GM19452 (cell line): ENCODE data around the gene SLC43A1.
"Not testable (repeated sequence)": the region's sequence is repeated elsewhere in the genome, so short reads cannot be mapped to it uniquely, and the experiment has no call there.

Experiments
- ATAC-seq: cut with Tn5 transposase; IDR thresholded peaks from one replicate; pipeline ENCODE4 v1.9.1; 2021; ENCODE audit not compliant: unreplicated experiment

The SLC43A1 gene

DNA sequence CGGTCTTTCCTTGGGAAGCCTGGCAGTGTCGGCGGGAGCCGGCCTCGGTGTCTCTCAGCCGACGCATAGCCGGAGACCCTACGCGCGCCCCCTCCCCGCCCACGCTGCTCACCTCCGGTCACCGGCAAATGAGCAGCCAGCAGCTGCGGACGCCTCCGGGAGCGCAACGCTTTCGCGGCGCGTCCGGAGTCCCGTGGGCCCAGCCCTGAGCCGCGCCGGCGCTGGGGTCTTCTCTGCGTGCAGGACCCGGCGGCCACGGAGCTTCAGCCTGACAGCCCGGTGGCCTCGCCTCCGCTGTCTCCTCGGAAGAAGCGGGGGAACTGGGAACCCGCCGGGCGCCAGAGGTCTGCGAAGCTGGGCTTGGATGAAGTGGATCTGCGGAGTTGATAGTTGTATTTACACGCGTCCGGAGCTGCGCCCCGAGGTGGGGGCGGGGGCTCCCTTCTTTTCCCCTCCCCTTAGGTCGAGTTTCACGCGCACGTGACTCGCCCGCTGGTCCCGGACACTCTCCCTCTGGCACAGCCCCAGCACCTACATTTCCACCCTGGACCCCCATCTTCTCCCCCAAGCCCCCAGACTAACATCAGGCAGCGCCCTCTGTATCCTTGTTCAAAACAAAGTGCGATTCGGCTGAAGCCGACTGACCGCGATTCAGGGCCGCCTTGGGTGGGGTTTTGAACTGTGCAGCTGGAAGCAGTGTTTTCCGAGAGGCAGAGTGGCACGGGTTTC is at the start of gene SLC43A1:
TSS of gene SLC43A1 (minus strand) at position 371 of the 729 bp plus-strand sequence. CDS start 1,591 bp downstream, outside the sequence.
- peak; percentile 40 for ATAC-seq

DNA sequence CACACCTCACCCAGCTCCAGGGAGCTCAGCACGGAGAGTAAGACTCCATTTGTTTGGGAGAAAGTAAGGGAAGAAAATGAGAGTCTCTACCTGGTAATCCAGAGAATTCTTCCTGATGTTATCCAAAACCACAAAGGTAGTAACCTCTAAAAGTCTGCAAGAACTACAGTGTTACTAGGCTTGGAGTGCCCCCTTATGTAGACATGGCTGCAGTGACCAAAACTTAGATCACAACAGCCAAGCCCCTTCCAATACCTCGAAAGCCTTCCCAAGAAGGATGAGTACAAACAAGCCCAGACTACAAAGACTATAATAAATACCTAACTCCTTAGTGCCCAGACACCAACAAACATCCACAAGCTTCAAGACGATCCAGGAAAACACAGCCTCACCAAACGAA is 47.1 kb upstream of the SLC43A1 start:
- no peak for ATAC-seq

DNA sequence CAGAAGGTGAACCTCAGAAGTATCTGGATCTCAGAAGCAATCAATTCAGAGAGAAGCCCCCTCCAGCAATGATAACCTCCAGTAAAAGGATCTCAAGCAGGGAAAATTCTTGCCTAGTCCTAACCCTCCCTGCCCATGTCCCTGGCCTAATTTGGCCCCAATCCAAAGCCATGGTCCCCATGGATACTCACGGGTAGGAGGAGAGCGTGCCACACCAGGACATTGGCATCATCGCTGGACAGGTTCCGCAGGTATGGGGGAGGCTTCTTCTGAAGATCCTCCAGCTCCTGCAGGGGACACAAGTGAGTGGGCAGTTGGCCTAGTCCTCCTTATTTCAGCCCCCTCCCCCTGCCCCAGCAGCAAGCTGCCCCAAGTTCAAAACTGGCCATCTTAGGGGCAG is 44.6 kb upstream of the SLC43A1 start:
- no peak for ATAC-seq

DNA sequence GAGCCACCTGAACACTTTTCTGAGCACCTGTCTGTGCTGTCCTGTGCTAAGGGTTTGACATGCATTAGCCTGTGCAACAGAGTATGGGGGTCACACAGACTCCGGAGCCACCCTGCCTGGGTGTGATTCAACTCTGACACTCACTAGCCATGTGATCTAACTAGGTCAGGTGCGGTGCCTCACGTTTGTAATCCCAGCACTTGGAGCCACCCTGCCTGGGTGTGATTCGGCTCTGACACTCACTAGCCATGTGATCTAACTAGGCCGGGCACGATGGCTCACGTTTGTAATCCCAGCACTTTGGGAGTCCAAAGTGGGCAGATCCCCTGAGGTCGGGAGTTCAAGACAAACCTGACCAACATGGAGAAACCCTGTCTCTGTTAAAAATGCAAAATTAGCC is 40.5 kb upstream of the SLC43A1 start:
- no peak for ATAC-seq

DNA sequence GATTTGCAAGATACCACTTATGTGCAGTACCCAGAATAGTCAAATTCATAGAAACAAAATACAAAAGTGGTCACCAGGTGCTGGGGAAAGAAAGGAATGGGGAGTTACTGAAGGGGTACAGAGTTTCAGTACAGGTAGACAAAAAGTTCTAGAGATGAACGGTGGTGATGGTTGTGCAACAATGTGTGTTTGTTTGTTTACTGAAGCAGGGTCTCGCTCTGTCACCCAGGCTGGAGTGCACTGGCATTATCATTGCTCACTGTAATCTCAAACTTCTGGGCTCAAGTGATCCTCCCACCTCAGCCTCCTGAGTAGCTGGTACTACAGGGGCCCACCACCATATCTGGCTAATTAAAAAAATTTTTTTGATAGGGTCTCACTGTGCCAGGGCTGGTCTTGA is 39.9 kb upstream of the SLC43A1 start:
- ATAC-seq, result no peak

DNA sequence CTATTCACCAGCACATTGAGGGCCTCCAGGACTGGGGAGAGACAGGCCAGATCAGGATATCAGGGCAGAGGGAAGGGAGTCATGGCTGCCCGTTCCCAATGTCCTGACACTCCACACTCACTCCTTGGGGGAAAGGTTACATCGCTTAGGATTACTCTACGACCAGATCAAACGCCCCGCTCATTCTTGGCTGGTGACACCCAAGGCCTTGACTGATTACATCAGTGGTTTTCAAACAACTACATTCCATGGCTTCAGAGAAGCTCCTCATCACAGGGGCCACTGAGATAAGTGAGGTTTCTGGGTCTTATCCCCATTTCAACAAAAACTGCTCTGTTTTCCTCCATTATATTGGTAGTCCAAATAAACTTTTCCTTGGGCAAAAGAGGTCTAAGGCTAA is 37.0 kb upstream of the SLC43A1 start:
- ATAC-seq, result no peak

DNA sequence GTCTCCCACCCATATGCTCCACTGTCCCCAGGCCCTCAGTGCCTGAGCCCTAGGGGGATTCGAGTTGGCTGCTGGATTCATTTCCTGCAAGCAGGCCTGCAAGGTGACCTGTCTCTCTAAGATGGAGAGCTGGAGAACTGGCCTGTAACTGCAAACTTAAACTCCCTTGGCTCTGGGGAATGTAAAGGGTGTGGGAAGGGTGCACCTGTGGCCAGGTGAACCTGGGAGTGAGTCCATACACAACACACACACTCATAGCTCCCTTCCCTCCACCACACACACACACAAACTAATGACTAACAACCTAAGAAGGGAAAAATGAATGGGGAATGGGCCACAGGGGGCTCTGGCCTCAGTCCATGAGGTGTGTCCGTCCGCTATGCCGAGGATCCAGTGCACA is 36.4 kb upstream of the SLC43A1 start:
- no peak for ATAC-seq

DNA sequence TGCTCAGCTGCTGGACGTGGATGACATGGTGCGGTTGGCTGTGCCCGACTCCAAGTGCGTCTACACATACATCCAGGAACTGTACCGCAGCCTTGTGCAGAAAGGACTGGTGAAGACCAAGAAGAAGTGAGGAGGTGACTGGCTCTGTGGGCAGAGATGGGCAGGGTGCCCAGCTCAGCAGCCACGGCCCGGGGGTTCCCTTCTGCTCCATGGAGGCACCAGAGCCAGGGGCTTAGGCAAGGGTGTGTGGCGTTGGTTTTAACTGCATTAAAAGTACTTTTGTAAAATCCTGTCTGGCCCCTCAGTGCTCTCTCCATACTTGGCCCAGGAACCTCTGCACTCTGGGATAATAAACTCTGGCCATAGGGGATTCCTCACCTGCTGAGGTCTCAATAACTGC is 34.5 kb upstream of the SLC43A1 start:
- ATAC-seq, result no peak

DNA sequence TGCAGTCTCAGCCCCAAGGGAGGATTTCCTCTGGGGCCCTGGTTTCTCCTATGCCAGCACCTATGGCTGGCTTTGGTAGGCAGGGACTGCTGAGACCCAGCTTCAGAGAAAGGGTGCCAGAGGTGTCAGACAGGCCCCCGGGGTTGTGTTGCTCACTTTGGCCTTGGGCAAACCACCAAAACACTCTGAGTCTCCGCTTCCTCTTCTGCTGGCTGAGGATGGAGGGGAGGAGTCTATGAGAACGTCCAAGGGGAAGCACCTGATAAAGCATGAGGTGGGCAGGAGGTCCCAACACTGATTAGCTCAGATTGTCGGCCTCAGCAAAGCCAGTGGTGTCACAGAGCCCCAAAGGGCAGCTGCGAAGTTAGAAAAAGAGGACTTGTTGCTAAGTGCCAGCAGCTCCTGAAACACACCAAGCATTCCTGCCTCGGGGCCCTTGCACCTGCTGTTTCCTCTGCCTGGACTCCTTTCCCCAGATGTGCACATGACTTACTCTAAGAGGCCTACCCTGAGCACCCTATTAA is 32.4 kb upstream of the SLC43A1 start:
- peak; percentile 95 for ATAC-seq

DNA sequence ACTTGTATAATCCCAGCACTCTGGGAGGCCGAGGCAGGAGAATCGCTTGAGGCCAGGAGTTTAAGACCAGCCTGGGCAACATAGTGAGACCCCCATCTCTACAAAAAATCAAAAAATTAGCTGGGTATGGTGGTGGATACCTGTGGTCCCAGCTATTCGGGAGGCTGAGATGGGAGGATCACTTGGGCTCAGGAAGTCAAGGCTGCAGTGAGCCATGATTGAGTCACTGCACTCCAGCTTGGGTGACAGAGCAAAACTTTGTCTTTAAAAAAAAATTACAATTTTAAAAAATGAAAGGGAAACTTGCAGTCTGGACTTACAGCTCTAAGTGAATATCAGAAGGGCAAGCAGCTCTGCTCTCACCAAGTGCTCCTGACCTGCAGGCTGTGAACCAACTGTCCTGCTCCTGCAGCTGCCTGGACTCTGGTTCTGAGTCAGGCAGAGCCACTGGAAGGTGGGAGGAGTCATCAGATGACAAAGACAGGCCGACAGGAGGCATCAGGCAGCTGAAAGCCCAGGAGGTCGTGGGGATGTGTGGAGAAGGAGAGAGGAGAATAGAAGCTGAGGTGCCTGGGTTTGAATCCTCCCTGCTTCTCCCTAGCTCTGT is 31.5 kb upstream of the SLC43A1 start:
- ATAC-seq, result peak; percentile 59

DNA sequence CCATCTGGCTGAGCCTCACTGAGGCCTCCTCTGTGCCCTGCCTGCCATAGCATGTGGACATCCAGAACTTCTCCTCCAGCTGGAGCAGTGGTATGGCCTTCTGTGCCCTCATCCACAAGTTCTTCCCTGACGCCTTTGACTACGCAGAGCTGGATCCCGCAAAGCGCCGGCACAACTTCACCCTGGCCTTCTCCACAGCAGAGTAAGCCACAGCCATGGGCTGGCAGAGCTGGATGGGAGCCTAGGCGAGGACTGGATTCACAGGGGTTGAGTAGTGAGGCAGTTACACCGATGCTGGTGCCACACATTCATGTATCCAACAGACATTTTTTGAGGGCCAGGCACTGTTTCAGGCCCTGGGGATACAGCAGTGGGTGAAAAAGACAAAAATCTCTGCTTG is 30.9 kb upstream of the SLC43A1 start:
- ATAC-seq, result no peak

DNA sequence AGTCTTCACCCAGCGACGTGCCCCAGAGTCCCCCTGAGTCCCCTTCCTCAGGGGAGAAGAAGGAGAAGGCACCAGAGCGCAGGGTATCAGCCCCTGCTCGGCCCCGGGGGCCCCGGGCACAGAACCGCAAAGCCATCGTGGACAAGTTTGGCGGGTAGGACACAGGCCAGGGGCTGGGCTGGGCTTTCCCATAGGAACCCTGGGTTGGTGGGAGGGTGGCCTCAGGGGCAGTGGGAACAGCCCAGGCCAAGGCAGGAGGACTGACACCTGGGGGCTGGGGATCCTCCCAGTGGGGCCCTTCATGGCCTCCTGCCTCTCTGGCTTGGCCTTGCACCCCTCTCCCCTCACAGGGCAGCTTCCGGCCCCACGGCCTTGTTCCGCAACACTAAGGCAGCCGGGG is 30.4 kb upstream of the SLC43A1 start:
- no peak for ATAC-seq

DNA sequence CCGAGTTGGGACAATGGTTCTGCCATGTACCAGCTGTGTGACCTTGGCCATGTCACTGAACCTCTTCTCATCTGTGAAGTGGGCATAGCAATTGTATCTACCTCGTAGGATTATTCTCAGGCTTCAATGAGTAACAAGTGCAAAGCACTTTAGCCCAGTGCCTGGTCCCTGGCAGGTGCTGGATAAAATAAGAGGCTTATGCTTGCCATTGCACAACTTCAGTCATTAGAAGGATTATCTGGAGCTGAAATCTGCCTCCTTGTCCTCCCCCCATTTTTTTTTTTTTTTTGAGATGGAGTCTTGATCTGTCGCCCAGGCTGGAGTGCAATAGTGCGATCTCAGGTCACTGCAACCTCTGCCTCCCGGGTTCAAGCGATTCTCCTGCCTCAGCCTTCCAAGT is 29.1 kb upstream of the SLC43A1 start:
- no peak for ATAC-seq

DNA sequence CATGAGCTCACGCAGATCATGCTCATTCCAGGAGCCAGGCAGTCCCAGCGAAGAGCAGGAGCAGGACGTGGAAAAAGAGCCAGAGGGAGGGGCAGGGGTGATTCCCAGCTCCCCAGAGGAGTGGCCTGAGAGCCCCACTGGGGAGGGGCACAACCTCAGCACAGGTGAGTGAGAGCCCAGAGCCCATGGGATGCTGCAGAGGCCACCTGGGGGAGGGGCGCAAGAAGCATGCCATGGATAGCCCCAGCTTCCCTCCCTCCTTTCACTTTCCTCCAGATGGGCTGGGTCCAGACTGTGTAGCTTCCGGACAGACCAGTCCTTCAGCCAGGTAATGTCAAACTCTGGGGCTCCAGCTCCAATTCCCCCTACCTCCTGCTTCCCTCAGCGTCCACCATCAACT is 28.1 kb upstream of the SLC43A1 start:
- ATAC-seq, result no peak

DNA sequence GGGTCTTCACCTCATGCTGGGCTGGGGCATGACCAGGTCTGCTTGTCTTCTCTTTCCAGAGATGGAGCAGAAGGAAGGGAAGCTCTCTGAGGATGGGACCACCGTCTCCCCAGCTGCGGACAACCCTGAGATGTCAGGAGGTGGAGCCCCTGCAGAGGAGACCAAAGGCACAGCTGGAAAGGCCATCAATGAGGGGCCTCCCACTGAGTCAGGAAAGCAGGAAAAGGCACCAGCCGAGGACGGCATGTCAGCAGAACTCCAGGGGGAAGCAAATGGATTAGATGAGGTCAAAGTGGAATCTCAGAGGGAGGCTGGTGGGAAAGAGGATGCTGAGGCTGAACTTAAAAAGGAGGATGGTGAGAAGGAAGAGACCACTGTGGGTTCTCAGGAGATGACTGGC is 27.1 kb upstream of the SLC43A1 start:
- no peak for ATAC-seq

DNA sequence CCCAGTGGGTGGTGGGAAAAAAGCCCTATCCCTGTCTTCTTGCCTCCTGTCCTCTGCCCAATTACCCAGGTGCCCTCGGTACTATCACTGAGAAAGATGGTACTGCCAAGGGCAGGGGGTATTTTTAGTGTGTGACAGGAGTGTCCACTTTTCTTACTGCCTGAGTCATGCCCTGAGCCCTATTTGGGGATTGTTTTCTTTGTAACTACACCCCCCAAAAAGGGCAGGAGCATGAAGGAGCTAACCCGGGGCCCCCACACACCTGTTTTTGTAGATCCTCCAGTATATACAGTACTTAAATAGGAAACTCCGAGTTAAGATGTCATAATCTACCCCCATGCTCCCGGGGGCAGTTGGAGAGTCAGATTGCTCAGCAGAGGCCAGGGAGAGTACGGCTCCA is 25.7 kb upstream of the SLC43A1 start:
- no peak for ATAC-seq

DNA sequence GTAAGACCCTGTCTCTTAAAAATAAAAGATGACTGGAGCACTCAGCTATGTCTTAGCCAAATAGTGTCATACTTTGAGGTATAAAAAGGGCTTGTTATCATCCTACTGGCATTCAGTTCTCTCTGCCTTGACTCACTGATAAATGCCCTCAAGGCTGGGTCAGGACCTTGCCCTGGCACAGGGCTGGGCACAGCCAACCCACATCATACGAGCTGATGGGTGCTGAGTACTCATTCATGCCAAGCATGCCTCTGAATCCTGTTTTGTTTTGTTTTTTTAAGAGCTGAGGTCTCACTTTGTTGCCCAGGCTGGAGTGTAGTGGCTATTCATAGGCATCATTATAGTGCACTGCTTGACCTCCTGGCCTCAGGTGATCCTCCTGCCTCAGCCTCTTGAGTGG is 23.8 kb upstream of the SLC43A1 start:
- ATAC-seq, result no peak

DNA sequence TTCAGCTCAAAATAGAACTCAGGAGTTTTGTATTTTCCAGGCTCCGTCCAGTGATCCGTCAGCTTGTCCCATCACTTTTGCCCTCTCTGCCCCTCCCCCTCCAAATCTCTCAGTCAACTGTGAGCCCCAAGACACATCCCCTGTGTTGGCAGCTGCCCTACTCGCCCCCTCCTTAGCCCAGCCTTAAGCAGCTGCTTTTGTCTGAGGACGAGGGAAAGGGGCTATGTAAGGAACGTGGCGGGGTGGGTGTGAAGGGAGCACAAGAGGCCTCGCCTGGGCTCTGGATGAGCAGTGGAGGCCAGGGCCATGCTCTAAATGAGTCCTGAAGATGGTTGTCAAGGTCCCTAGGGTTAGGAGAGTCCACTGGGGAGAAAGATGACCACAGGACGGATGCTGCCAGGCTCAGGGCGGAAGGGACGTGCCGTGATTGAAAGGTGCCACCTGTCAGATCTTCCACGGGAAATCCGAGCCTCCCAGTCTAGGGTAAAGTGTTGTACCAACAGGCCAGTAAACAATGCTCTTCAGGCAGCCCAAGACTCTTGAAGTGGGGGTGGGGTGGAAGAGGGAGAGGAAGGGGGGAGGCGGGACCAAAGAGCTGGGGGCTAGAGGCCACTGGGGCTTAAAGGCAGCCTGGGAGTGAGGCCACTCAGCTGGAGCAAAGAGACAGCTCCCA is 21.6 kb upstream of the SLC43A1 start, which contains the start of gene SMTNL1:
TSS of gene SMTNL1 (plus strand) at position 649 of the 673 bp plus-strand sequence. CDS start 5,048 bp downstream, outside the sequence.
- no peak for ATAC-seq

DNA sequence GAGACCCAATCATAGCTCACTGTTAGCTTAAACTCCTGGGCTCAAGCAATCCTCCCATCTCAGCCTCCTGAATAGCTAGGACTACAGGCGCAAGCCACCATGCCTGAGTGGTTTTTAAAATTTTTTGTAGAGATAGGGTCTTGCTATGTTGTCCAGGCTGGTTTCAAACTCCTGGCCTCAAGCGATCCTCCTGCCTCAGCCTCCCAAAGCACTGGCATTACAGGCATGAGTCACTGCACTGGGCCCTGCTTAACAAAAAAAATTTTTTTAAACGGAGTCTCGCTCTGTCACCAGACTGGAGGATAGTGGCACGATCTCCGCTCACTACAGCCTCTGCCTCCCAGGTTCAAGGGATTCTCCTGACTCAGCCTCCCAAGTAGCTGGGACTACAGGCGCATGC is 18.9 kb upstream of the SLC43A1 start:
- ATAC-seq, result not testable (repeated sequence)

DNA sequence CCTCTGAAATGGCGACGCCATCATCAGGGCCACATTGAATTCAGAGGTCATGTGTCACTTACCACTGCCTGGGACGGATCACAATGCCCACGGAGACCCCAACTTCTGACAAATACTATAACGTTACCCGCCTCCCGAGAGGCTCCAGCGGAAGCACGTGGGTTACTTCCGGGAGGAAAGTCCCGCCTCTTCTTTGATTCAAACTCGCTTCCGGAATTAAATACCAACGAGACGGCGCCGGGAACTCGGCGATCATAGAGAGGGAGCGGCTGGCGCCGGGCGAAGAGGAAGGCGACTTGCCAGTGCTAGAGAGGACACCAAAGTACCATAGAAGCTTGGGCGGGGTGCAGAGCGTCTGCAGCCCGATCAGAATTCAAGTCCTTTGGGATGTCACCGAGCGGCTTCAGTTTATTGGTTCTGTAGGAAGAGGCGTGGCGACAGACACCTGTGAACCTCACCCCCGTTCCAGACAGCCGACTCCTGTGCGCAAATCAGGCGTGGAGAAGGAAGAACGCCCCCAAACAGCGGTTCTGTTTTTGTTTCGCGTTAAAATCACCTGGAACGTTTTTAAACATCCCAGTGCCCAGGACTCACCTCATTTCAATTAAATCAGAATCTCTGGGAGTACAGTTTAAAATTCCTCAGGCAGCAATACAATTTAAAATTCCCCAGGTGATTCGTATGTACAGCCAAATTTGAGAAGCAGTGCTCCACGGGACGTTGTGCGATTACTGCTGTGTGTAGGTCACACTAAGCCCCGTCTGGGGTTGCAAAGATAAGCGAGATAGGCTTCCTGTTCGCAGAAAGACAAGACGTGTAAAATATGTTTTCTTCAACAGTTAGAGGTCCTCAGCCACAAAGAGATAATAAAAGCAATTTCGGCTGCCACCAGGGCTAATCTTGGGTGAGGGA is 15.3 kb upstream of the SLC43A1 start, which contains the start of gene TIMM10:
TSS of gene TIMM10 (minus strand) at position 159 of the 912 bp plus-strand sequence. CDS start 565 bp downstream, outside the sequence.
- ATAC-seq, result peak; percentile 98

DNA sequence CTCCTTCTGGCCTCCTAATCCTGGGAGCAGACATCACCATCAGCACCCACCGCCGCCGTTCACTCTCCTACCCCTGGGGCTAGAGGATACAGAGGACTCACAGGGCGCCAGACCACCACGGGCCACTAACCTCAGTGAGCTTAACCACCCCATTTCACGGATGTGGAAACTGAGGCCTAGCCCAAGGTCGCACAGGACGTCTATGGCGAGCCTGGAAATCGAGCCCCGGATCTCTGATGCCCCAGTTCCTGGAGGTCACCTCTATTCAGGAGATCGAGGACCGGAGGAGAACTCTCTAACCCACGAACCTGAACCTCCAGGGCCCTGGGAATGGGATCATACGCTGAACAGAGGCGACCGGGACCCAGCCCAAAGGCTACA is 14.7 kb upstream of the SLC43A1 start:
- ATAC-seq, result no peak
